Measurements from ENCODE around the gene BAZ2A.

The BAZ2A gene

GRCh38 chr12:56635806-56636674 lies 5.9 kb upstream of the BAZ2A start:
- TF ChIP-seq, protein P1, sequence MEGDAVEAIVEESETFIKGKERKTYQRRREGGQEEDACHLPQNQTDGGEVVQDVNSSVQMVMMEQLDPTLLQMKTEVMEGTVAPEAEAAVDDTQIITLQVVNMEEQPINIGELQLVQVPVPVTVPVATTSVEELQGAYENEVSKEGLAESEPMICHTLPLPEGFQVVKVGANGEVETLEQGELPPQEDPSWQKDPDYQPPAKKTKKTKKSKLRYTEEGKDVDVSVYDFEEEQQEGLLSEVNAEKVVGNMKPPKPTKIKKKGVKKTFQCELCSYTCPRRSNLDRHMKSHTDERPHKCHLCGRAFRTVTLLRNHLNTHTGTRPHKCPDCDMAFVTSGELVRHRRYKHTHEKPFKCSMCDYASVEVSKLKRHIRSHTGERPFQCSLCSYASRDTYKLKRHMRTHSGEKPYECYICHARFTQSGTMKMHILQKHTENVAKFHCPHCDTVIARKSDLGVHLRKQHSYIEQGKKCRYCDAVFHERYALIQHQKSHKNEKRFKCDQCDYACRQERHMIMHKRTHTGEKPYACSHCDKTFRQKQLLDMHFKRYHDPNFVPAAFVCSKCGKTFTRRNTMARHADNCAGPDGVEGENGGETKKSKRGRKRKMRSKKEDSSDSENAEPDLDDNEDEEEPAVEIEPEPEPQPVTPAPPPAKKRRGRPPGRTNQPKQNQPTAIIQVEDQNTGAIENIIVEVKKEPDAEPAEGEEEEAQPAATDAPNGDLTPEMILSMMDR (IDR thresholded peaks at IDR 0.05; ENCODE audit: low read depth, low read length, missing control alignments) = no peak
- peak overlapping the region; percentile 83 for H3K4me3 ChIP-seq (ENCODE audit: low read depth, low read length)
- in situ Hi-C loops (cut with HindIII; ENCODE audit: low sequenced_read_pairs) = no loop called here
- peak; percentile 44 for DNase-seq (ENCODE audit: low read depth)

DNA sequence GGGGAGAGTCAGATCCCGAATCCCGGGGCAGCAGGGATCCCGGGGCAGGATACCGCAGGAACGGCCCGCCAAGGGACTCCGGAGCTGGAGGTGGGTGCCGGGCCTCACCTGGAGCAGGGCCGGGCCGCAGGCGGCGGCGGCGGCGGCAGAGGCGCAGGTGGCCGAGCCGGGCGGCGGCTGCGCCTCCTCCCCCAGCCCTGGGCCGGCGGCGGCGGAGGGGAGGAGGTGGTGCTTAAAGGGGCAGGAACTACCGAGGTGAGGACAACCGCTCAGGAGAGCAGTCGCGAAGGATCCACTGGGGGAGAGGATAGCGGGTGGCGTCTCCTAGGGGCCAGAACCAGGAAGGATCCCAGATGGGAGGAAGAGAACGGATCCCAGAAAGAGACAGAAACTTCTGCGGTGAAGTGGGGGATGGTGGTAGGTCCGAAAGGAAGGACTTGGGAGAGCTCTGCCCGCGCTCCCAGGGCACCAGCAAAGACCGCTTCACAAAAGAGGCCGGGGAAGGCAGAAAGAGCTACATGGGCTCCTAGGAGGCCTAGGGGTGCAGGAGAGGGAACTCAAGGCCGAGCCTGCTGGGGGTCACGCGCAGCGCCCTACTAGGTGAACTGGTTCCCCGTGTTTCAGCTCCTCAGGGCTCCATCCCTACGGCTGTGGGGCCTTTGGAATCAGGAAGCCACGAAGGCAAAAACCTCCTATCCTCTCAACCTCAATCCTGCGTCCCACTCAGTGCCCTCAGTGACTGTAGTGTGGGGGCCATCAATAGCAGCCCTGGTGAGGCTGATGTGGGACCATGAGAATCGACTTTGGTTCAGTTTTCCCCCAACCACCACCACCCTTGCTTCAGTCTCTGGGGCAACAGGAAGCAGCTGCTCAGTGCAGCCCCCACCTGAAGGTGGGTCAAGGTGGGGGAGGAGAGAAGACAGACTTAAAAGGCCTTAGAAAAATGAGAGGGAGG lies 5.0 kb upstream of the BAZ2A start:
- TF ChIP-seq, protein P1 (IDR thresholded peaks at IDR 0.05; ENCODE audit: low read depth, low read length, missing control alignments) = peak; percentile 62
- peak overlapping the region; percentile 83 for H3K4me3 ChIP-seq (ENCODE audit: low read depth, low read length)
- peak; percentile 53 for DNase-seq (ENCODE audit: low read depth)
- in situ Hi-C loops (cut with HindIII; ENCODE audit: low sequenced_read_pairs) = no loop called here

DNA sequence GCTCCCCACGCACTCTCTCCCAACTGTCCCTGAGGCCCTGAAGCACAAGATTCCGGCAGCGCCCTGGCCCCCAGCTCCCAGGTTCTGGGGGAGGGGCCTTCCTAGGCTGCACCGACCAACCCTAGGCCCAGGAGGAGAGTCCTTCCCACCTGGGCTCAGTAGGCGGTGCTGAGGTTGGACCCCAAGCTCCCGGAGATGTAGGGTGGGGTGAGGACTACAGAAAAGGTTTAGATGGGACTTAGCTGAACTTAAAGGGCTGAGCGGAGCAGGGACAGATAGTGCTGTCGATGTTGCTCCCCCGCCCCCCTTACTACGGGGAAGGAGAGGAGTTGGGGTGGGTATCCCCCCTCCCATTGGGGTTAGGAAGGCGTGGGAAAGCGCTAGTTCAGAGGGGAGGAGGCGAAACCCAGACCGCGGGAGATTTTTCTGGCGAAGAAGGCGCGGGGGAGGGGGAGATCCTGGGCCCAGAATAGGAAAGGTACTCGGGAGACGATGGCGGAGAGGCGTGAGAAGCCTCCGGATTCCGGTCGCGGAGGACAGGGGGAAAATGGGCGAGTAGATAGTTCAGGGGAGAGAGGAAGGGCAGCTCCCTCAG lies 4.2 kb upstream of the BAZ2A start:
- peak overlapping the region; percentile 83 for H3K4me3 ChIP-seq (ENCODE audit: low read depth, low read length)
- no peak for DNase-seq (ENCODE audit: low read depth)
- TF ChIP-seq, protein P1 (IDR thresholded peaks at IDR 0.05; ENCODE audit: low read depth, low read length, missing control alignments) = no peak
- in situ Hi-C loops (cut with HindIII; ENCODE audit: low sequenced_read_pairs) = no loop called here

- no peak for DNase-seq (ENCODE audit: low read depth)
- H3K4me3 ChIP-seq (ENCODE audit: low read depth, low read length) = peak overlapping the region; percentile 83
- in situ Hi-C loops (cut with HindIII; ENCODE audit: low sequenced_read_pairs) = no loop called here
- TF ChIP-seq, protein P1 (IDR thresholded peaks at IDR 0.05; ENCODE audit: low read depth, low read length, missing control alignments) = no peak
Measured at GRCh38 chr12:56633468-56634241, 3.5 kb upstream of the BAZ2A start.

DNA sequence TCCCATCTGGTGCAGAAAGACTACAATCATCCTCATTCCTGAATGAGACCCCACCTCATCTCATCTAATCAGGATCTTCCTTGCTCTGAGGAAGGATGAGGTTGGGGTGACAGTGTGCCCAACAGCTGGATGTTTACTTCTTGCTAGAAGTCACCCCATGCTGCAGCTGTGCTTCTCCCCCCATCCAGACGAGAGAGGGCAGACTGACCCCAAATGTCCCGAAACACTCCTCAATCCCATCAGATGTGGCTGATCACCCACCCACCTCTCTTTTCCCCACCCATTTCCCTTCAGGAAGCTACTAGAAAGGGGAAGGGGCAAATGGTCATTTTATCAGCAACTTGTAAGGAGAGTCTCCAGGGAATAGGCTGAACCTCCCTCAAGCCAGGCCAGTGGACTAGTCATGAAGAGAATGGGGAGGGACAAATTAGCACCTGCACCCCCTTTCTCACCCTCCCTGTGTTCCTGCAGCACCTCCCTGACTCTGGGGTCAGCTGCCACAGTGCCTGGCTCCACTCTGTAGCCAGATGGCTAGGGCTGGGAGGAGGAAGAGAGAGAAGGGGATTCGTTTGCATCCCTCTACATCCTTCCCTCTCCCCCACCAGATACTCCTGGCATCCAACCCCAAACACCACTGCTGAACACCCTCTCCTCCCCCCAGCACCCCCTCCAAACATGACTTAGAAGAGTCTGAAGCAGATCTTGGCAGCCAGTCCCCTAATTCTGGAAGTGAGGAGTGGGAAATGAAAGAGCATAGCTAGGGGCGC lies 2.8 kb upstream of the BAZ2A start:
- in situ Hi-C loops (cut with HindIII; ENCODE audit: low sequenced_read_pairs) = no loop called here
- TF ChIP-seq, protein P1 (IDR thresholded peaks at IDR 0.05; ENCODE audit: low read depth, low read length, missing control alignments) = no peak
- DNase-seq (ENCODE audit: low read depth) = no peak
- peak overlapping the region; percentile 11 for H3K4me3 ChIP-seq (ENCODE audit: low read depth, low read length)

All from astrocyte of the cerebellum (primary cell).